ENCODE results near the gene FBXO33.
"Not testable (repeated sequence)": the region's sequence is repeated elsewhere in the genome, so short reads cannot be mapped to it uniquely, and the experiment has no call there.

Gene FBXO33

GRCh38 chr14:39364509-39364908 is 67.7 kb downstream of the FBXO33 start:
- no peaks in the 10 kb centered on the region for H3K9me3 ChIP-seq (ENCODE audit: low read depth, low read length)
- H3K36me3 ChIP-seq (ENCODE audit: insufficient read depth, low read length) = no peaks in the 10 kb centered on the region
- no peak overlapping the region for H3K4me3 ChIP-seq
- no peak for TF ChIP-seq EZH2 (IDR thresholded peaks at IDR 0.05)
- no peak for TF ChIP-seq POLR2AphosphoS5 (IDR thresholded peaks at IDR 0.05; ENCODE audit: borderline replicate concordance, low read depth, low read length)
- TF ChIP-seq FOXP2 (optimal IDR thresholded peaks at IDR 0.05; ENCODE audit: control extremely low read depth, extremely low read length, insufficient read depth) = no peak
- DNase-seq (ENCODE audit: low read depth, low spot score) = no peak
- no peak overlapping the region for H3K27ac ChIP-seq
- H3K9ac ChIP-seq (ENCODE audit: insufficient read length) = no peak overlapping the region

- DNase-seq (ENCODE audit: low read depth, low spot score); H3K4me3 ChIP-seq; H3K27ac ChIP-seq; H3K36me3 ChIP-seq (ENCODE audit: insufficient read depth, low read length); H3K9me3 ChIP-seq (ENCODE audit: low read depth, low read length); H3K9ac ChIP-seq (ENCODE audit: insufficient read length): not testable (repeated sequence)
Measured at GRCh38 chr14:39361556-39361955, 70.7 kb downstream of the FBXO33 start.

GRCh38 chr14:39360316-39360715 is 71.9 kb downstream of the FBXO33 start:
- H3K36me3 ChIP-seq (ENCODE audit: insufficient read depth, low read length) = no peaks in the 10 kb centered on the region
- H3K9me3 ChIP-seq (ENCODE audit: low read depth, low read length) = no peaks in the 10 kb centered on the region
- DNase-seq (ENCODE audit: low read depth, low spot score) = no peak
- TF ChIP-seq EZH2 (IDR thresholded peaks at IDR 0.05) = no peak
- no peak overlapping the region for H3K9ac ChIP-seq (ENCODE audit: insufficient read length)
- no peak overlapping the region for H3K27ac ChIP-seq
- no peak overlapping the region for H3K4me3 ChIP-seq

GRCh38 chr14:39359069-39359468 is 73.2 kb downstream of the FBXO33 start:
- H3K27ac ChIP-seq; H3K9me3 ChIP-seq (ENCODE audit: low read depth, low read length); H3K4me3 ChIP-seq; DNase-seq (ENCODE audit: low read depth, low spot score); H3K9ac ChIP-seq (ENCODE audit: insufficient read length); H3K36me3 ChIP-seq (ENCODE audit: insufficient read depth, low read length): not testable (repeated sequence)

- Histone ChIP-seq H3K4me3 (no peak overlapping the region), H3K27ac (no peak overlapping the region), H3K9me3 (ENCODE audit: low read depth, low read length) (no peaks in the 10 kb centered on the region), H3K9ac (ENCODE audit: insufficient read length) (no peak overlapping the region), H3K36me3 (ENCODE audit: insufficient read depth, low read length) (no peaks in the 10 kb centered on the region)
- TF ChIP-seq POLR2AphosphoS5 (IDR thresholded peaks at IDR 0.05; ENCODE audit: borderline replicate concordance, low read depth, low read length) (no peak), FOXP2 (optimal IDR thresholded peaks at IDR 0.05; ENCODE audit: control extremely low read depth, extremely low read length, insufficient read depth) (no peak), EZH2 (IDR thresholded peaks at IDR 0.05) (no peak)
- DNase-seq (ENCODE audit: low read depth, low spot score) = no peak
Measured at GRCh38 chr14:39351708-39352107, 80.5 kb downstream of the FBXO33 start.

GRCh38 chr14:39350866-39351265 is 81.4 kb downstream of the FBXO33 start:
- TF ChIP-seq POLR2AphosphoS5 (IDR thresholded peaks at IDR 0.05; ENCODE audit: borderline replicate concordance, low read depth, low read length) (no peak), EZH2 (IDR thresholded peaks at IDR 0.05) (no peak), FOXP2 (optimal IDR thresholded peaks at IDR 0.05; ENCODE audit: control extremely low read depth, extremely low read length, insufficient read depth) (no peak)
- Histone ChIP-seq H3K36me3 (ENCODE audit: insufficient read depth, low read length) (no peaks in the 10 kb centered on the region), H3K9me3 (ENCODE audit: low read depth, low read length) (no peaks in the 10 kb centered on the region), H3K9ac (ENCODE audit: insufficient read length) (no peak overlapping the region), H3K4me3 (no peak overlapping the region), H3K27ac (no peak overlapping the region)
- no peak for DNase-seq (ENCODE audit: low read depth, low spot score)

All from SK-N-MC (cell line).